ENCODE results near the gene OR2A1. TPM values are rescaled to one million over a fixed set of nuclear protein-coding genes. Genes with fewer than 3 reads are reported as not detected.
"Not testable (repeated sequence)": the region's sequence is repeated elsewhere in the genome, so short reads cannot be mapped to it uniquely, and the experiment has no call there.

Gene OR2A1
- total RNA-seq, 1 experiment from 2014 or later = not detected

DNA sequence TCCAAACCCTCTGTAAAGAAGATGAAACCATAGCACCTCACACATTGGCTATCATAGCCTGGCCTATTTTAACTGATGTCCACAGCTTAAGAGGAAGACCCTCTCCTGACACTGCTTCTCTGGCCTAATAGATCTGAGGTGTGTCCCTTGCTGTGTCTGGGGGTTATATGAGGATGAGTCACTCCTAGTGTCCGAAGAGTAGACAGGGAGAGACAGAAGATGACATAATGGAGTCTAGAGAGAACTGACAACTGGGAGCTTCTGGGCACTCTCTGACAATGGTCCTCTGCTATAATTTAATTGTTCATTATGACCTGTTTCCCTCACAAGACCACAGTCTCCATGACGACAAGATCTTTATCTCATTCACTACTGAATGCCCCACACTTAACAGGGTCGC, 49.8 kb downstream of the OR2A1 start:
- H3K4me1 ChIP-seq; H3K36me3 ChIP-seq; H3K27me3 ChIP-seq; DNase-seq; H3K27ac ChIP-seq; H3K4me3 ChIP-seq; H3K9me3 ChIP-seq (replicated peaks): not testable (repeated sequence)

GRCh38 chr7:144365523-144365922, 53.3 kb downstream of the OR2A1 start:
- not testable (repeated sequence) for H3K27me3 ChIP-seq; H3K27ac ChIP-seq; H3K4me3 ChIP-seq; H3K4me1 ChIP-seq; H3K36me3 ChIP-seq; DNase-seq; H3K9me3 ChIP-seq (replicated peaks)

- H3K27ac ChIP-seq = not testable (repeated sequence)
Observed at GRCh38 chr7:144367250-144367649, 55.0 kb downstream of the OR2A1 start.

DNA sequence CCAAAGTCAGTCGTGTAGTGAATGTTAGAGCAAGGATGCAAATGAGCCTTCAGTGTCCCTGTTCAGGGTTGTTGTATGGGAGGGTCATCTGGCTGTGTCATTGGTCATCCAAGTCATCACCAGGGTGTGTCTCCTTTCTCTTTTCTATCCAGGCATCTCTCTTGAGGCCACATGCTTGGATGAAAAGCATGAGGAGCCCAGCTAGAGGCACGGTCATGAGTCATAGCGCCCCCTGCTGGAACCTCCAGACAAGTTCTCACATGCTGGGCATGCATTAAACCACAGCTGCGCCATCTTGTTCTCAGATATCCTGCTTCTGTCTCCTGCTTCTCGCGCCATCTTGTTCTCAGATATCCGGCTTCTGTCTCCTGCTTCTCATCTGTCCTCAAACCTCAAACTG, 57.0 kb downstream of the OR2A1 start:
- DNase-seq; H3K9me3 ChIP-seq (replicated peaks): not testable (repeated sequence)

More at GRCh38 chr7:144367250-144367649, 55.0 kb downstream of the OR2A1 start:
- not testable (repeated sequence) for H3K27me3 ChIP-seq; H3K36me3 ChIP-seq; DNase-seq; H3K4me3 ChIP-seq; H3K4me1 ChIP-seq; H3K9me3 ChIP-seq (replicated peaks)

More for the DNA sequence above, 57.0 kb downstream of the OR2A1 start:
- H3K4me3 ChIP-seq, H3K27me3 ChIP-seq, H3K36me3 ChIP-seq, H3K4me1 ChIP-seq, H3K27ac ChIP-seq: not testable (repeated sequence)

Other genes starting within 250 kb of the OR2A1 start
- gene OR2A25, start 242.6 kb upstream of the OR2A1 start, total RNA-seq (2014; rRNA removed; shearing (Covaris generic)) = not detected in 2 replicates
- not detected in 2 replicates for gene OR2A12, start 226.1 kb upstream of the OR2A1 start, total RNA-seq (2014; rRNA removed; shearing (Covaris generic))
- gene OR2A2, start 202.8 kb upstream of the OR2A1 start, total RNA-seq (2014; rRNA removed; shearing (Covaris generic)) = not detected in 2 replicates
- gene OR2A14, start 189.2 kb upstream of the OR2A1 start, total RNA-seq (2014; rRNA removed; shearing (Covaris generic)) = not detected in 2 replicates
- not detected in 2 replicates for gene CTAGE4, start 129.0 kb upstream of the OR2A1 start, total RNA-seq (2014; rRNA removed; shearing (Covaris generic))
- not detected in 2 replicates for gene ARHGEF35, start 116.6 kb upstream of the OR2A1 start, total RNA-seq (2014; rRNA removed; shearing (Covaris generic))
- gene OR2A42, start 72.8 kb upstream of the OR2A1 start, total RNA-seq (2014; rRNA removed; shearing (Covaris generic)) = not detected in 2 replicates
- not detected in 2 replicates for gene OR2A7, start 47.6 kb upstream of the OR2A1 start, total RNA-seq (2014; rRNA removed; shearing (Covaris generic))
- gene CTAGE8, start 43.1 kb upstream of the OR2A1 start, total RNA-seq (2014; rRNA removed; shearing (Covaris generic)) = not detected in 2 replicates
- not detected in 2 replicates for gene ARHGEF5, start 43.0 kb downstream of the OR2A1 start, total RNA-seq (2014; rRNA removed; shearing (Covaris generic))
- gene NOBOX, start 91.3 kb downstream of the OR2A1 start, total RNA-seq (2014; rRNA removed; shearing (Covaris generic)) = not detected in 2 replicates

All from SJCRH30 (cell line).